RCC 7860 (cell line): Measurements from ENCODE around the gene PEAR1.

Experiments
- DNase-seq: peaks from one replicate; pipeline ENCODE4 v3.0.0-alpha.2; 2015; ENCODE audit warnings: low spot score
- FAIRE-seq: peaks from 2 replicates; lab custom pipeline; 2012; peaks lifted over from hg19 to GRCh38; lab: Jason Lieb, UNC

PEAR1 gene

DNA sequence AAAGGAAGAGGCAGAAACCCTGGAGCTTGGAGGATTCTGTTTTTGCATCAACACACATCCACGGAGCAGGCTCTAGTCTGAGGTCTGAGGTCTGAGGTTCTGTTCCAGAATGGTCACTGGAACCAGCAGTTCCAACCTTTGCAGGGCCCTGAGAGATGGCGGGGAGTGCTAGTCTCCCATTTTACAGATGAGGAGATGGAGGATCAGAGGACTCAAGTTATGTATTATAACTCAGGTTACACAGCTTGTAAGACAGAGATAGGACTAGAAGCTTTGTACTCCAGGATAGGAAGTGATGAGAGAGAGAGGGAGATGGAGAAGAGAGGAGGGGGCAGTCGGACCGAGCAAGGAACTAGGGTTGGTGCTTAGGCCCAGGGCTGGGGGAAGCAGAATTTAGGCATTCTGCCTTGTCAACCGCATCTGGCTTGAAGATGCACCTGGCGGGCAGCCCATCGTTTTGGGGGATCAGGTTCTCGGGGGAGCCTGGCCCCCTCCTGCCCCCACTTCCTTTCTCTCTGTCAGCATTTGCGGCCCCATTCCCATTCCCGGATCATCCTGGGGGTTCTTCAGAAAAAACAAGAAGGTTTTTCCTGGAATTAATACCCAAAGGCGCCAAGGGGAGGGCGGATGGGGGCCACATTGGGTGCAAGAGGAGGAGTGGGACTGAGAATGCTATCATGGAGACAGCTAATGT, 5.6 kb downstream of the PEAR1 start:
- DNase-seq: no peak
- no peak for FAIRE-seq

DNA sequence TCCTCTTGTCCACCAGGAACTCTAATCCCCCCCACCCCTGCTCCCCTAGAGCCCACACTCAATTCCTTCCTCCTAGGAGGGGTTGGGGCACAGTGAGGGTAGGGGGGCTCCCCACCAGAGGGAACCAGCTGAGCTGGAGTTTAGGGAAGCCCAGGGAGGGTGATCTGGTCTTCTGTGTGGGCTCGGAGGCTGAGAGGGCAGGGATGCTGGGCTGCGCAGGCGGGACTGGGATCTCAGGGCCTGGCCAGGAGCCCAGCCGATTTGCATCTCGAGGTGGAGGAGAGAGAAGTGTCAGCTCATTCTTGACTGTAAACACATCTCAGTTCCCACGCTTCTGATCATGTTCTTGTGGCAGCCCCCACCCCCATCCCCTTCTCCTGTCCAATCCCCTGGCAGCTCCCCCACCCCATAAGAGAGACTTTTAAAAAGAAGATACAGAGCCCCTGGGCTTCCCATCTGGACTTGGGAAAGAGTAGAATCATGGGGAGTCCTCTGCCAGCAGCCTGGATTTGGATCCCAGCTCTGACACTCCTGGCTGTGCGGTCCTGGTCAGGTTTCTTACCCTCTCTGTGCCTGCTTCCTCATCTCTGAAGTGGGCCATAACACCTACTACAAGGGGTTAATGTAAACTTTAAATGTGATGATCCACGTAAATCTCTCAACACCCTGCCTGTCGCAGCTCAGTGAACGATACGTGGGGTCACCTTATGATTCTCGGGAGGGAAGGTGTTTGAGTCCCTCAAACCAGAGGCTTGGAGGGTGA, 6.6 kb downstream of the PEAR1 start:
- DNase-seq: no peak
- FAIRE-seq: no peak

DNA sequence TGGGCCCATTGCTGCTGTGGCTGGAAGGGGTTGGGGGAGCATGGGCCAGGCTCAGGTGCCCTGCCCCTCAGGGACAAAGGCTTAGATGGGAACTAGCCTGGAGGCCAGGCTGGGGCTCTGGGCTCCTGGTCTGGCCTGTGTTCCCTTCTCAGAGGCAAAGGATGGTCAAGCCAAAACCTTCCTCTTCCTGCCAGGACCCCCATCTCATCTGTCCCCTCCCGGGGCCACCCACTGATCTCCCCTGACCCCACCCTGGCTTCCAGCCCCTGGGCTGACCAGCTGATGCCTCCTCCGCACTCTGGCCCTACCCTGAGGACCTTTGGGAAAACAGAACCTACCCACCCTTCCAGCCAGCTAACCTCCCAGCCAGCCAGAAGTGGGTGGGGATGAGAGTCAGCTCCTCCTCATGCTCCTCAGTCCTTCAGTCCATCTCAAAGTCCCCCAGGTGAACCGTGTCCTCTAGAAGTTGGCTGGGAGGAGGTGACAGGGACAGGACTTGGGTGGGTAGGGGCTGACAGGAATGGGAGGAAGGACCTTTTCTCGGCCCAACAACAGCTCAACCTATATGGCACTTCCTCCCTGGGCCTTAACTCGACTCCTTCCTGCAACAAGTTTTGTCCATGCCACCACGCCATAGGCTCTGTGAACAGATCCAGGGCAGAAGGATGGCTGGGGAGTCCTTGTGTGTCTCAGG, 7.5 kb downstream of the PEAR1 start:
- no peak for FAIRE-seq
- no peak for DNase-seq

DNA sequence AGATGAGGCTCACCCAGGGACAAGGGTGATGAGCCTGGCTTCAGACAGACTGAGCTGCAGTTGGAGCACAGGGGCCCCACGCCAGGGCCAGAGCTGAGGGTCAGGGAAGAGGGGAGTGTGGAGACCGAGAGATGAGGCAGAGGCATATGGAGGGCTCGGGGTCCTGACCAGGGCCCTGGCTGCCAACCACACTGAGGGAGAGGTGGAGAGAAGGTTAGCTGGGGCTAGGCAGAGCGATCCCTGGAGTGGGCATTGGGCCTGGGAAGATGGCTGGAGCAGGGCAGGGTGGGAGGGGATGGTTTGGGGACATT, 8.0 kb downstream of the PEAR1 start:
- FAIRE-seq (no peak), DNase-seq (no peak)

DNA sequence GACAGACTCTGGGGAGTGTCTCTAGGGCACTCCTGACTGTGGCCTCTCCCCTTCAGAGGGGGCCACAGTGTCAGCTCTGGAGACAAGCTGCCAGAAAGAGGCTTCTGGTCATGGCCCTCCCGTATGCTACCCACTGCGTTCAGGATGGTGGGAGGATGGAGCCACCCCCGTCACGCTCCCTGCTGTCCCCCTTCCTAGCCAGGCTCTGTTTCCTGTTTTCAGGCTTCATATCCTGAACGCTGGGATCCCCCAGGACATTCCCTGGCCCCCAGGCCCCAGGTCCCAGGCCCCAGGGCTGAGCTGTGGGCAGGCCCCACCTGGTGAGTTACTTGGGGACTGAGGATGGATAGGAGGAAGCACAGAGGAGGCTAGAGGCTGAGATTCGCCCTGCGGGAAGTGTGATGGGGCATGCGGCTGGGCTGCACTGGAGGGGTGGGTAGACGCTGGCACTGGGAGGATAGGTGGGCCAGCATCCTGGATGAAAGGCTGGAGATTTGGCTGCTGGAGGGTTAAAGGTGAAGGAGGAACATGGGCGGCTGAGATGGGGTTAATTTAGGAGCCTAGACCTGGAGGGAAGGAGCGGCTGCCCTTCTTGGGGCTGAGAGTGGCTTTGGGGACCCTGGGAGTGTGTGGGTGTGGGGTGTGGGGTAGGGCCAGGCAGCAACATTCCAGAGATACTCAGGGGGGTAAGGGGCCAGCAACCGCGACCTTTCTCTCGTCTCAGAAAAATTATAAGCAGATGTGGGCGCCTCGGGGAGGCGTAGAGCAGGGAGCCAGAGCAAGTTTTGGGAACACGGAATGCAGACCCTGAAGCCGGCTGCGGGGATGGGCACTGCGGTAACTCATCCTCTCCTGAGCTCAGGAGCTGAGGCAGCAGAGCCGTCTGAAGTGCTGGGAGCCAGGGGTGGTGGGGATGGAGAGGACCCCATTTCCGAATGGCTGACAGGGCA, 8.7 kb downstream of the PEAR1 start:
- FAIRE-seq: no peak
- DNase-seq: no peak

DNA sequence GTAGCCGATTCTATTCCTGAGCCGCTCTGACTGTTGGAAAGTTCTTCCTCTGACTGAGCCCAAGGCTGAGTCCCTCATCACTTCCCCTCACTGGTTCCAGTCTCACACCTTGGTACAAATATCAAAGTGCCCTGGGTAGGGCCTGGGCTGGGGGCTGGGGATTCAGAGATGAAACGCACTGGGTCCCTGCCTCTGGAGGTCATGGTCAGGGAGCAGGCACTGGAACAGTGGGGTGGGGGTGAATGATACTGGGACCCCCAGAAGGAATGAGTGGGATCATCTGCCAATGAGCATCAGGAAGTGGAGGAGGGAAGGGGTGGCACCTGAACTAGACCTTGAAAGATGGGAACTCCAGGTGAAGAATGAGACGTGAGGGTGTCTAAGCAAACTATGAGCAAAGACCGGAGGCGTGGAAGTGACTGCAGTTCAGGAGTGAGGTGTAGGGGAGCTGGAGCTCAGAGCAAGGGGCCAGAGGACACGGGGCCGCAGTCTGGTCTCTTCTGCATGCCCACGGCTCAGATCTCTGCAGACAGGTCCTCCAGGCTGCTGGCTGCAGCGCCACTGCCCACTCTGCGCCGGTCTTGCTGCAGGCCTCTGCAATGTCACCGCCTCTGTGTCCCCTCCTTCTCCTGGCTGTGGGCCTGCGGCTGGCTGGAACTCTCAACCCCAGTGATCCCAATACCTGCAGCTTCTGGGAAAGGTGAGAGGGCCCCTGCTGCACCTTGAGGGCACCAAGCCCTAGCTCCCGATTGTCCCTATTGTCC, 10.0 kb downstream of the PEAR1 start:
- DNase-seq (no peak), FAIRE-seq (no peak)

DNA sequence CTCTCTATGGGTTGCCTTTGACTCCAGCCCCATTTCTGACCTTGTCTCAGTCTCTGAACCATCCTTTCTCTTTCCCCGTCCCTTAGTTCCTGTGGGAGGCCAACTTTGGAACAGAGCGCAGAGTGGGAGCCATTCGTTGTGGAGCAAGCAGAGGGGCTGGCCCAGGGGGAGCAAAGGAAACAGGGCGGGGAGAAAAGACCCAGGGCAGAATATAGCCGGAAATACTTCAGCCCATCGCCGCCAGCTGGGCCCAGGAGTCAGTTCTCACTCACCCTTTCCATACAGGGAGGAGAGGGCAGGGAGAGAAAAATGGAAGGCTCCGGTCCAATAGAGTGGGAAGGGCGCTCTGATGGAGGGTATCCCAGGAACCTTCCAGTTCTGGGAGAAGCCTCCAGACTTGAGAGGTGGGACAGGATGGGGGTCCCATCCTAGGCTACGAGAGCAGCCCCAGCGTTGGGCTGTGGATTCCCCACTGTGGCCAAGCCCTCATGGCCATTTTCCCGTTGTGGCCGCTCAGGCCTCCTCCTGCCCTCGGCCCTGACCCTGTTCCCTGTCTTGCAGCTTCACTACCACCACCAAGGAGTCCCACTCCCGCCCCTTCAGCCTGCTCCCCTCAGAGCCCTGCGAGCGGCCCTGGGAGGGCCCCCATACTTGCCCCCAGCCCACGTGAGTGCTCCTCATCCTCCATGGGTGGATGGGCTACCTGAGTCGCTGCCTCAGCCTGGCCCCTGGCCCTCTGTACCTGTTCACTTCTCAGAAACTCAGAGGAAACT, 10.9 kb downstream of the PEAR1 start:
- FAIRE-seq: no peak
- no peak for DNase-seq

DNA sequence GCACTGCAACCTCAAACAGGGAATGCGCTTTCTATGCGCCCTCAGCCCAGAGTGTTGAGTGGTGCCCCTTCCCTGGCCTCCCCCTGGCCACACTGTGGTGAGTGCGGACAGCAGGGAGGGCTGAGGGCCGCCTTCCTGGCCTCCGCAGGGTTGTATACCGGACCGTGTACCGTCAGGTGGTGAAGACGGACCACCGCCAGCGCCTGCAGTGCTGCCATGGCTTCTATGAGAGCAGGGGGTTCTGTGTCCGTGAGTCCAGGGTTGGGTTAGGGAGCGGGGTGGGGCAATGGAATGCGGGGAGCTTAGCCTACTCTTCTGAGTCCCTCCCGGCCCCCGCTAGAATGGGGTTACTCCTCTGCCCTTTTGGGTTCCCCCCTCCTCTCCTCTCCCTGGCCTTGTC, 11.7 kb downstream of the PEAR1 start:
- DNase-seq (no peak), FAIRE-seq (no peak)

DNA sequence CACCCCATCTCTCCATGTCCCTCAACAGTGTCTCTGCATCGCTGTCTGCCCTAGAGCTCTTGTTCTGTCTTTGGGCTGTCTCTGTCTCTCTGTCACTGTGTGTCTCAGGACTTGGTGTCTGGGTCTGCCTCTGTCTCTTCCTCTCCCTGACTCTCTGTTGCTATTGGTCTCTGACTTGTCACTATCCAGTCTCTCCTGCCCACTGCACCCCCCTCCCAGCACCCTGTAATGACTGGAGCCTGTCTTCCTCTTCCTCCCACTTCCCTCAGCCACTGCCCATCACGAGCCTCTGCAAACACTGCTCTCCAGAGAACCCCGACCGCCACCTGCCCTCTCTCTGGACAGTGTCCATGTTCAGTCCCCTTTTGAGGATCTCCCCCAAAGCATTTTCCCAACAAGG, 12.1 kb downstream of the PEAR1 start:
- no peak for FAIRE-seq
- no peak for DNase-seq

DNA sequence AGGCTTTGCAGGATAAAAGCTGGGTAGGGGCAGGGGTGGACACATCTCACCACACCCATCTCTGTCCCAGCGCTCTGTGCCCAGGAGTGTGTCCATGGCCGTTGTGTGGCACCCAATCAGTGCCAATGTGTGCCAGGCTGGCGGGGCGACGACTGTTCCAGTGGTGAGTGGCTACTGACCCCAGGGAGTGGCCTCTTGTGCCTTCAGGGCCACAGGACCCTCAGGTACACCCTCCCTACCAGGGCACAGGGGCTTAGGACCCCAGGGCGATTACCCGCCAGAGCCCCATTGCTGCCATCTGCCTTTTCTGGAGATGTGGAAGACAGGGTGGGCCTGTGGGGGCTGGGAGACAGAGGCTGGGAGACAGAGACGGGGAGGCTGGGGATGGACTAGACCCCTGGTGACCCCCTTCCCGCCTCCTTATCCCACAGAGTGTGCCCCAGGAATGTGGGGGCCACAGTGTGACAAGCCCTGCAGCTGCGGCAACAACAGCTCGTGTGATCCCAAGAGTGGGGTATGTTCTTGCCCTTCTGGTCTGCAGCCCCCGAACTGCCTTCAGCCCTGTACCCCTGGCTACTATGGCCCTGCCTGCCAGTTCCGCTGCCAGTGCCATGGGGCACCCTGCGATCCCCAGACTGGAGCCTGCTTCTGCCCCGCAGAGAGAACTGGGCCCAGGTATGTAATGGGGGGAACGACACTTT, 12.8 kb downstream of the PEAR1 start:
- DNase-seq: no peak
- no peak for FAIRE-seq

DNA sequence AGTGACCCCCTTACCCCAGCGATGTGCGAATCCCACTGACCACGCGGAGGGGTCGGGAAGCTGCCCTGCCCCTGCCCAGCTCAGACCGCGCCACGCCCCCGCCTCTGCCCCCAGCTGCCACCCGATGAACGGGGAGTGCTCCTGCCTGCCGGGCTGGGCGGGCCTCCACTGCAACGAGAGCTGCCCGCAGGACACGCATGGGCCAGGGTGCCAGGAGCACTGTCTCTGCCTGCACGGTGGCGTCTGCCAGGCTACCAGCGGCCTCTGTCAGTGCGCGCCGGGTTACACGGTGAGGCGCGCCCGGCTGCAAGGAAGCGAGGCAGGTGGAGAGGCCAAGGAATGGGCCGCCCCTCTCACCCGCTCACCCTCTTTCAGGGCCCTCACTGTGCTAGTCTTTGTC, 15.0 kb downstream of the PEAR1 start:
- no peak for DNase-seq
- FAIRE-seq: no peak

DNA sequence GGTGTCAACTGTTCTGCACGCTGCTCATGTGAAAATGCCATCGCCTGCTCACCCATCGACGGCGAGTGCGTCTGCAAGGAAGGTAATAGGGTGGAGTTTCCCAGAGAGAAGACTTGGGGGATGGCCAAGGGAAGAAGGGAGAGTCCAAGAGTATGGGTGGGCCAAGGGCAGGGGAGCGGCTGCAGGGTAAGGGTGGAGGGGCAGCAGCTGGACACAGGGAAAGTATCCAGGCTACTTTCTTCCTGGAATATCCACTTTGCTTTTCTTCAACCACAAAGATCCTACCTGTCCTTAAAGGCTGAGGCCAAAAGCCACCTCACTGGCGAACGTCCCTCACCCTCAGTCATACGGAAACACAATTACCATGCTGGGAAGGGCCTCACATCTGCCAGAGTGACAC, 15.4 kb downstream of the PEAR1 start:
- no peak for DNase-seq
- FAIRE-seq: no peak

DNA sequence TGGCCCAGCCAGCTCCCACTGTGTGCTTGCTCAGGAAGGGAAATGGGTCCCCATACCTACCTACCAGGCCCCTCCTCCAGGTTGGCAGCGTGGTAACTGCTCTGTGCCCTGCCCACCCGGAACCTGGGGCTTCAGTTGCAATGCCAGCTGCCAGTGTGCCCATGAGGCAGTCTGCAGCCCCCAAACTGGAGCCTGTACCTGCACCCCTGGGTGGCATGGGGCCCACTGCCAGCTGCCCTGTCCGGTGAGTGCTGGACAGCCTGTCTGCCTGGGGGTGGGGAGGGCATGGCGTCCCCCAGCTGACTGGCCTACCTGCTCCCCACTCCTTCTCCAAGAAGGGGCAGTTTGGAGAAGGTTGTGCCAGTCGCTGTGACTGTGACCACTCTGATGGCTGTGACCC, 16.2 kb downstream of the PEAR1 start:
- DNase-seq (no peak), FAIRE-seq (no peak)

DNA sequence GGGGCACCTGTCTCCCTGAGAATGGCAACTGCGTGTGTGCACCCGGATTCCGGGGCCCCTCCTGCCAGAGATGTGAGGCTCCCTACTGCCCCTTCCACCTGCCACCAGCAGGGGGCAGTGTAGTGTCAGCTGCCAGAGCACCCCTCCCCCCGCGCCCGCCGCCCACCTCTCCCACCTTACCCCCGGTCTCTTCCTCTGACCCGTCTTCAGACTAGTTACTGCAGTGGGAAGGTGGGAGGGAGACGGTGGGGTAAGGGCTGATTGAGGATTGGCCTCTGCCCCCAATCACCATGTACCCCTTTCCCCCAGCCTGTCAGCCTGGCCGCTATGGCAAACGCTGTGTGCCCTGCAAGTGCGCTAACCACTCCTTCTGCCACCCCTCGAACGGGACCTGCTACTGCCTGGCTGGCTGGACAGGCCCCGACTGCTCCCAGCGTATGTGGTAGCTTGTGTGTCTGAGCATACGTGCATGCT, 16.8 kb downstream of the PEAR1 start:
- no peak for FAIRE-seq
- no peak for DNase-seq

DNA sequence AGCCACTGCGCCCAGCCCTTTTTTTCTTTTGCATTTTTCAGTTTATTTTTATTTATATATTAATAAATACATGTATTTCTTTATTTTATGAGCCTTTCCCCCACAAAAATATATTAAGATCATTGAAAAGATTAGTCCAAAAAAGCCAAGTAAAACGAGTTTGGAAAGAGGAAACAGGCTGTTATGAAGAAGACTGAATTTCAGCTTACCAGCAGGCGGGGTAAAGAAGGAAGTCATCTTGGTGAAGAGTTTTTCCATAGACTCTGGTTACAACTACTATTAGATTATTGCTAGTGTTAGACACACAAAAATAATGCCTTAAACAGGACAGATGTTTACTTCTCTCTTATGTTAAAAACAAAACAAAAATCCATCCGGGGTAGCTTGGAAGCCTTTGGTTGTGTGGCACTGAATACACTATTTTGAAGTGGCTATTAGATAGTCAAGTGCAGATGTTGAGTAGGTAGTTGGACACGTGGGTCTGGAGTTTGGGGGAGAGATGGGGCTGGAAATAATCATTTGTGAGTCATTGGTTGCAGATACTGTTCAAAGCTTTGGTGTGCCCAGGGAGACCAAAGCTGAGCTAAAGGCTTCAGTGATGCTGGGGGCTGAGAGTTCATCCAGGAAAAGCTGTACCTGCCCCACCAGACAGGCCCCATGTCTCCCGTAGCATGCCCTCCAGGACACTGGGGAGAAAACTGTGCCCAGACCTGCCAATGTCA, 18.2 kb downstream of the PEAR1 start:
- FAIRE-seq (no peak), DNase-seq (no peak)

DNA sequence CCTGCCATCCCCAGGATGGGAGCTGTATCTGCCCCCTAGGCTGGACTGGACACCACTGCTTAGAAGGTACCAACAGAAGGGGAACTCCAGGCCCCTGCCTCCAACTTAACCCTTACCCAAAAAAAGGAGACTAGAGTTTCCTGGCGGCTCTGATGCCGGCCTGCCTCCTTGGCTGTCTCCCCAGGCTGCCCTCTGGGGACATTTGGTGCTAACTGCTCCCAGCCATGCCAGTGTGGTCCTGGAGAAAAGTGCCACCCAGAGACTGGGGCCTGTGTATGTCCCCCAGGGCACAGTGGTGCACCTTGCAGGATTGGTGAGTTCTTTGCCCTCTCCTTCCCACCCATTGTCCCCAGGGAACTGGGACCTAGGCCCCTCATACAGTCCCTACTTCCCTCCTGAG, 18.8 kb downstream of the PEAR1 start:
- FAIRE-seq: no peak
- no peak for DNase-seq

DNA sequence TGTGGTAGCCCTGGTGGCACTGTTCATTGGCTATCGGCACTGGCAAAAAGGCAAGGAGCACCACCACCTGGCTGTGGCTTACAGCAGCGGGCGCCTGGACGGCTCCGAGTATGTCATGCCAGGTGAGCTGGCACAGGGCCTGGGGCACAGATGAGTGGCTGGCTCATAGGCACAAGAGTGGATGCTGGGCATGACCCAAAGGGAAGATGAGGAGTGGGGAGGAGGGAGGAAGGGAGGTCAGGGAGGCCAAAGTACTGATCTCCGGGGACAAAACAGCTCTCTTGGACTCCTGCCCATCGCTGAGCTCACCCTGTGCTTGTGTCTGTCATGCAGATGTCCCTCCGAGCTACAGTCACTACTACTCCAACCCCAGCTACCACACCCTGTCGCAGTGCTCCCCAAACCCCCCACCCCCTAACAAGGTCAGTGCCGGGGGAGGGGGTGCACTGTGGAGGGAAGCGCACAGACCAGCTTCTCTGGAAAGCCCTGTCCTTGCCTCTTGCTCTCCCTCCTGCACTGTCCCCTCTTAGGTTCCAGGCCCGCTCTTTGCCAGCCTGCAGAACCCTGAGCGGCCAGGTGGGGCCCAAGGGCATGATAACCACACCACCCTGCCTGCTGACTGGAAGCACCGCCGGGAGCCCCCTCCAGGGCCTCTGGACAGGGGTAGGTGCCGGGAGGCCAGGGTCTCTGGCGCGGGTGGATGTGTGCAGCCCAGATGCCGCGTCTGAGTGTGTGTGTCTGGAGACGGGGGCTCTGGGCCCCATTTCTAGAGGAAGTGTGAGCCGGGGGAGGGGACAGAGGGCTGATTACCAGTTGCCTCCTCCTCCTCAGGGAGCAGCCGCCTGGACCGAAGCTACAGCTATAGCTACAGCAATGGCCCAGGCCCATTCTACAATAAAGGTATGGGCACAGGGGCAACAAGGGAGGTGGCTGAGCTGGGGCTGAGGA, 19.6 kb downstream of the PEAR1 start:
- peak; percentile 31 for DNase-seq
- no peak for FAIRE-seq
